Frontal cortex (tissue), 4 donors: ENCODE results near the gene ANKRD45. TPM values are rescaled to one million over a fixed set of nuclear protein-coding genes. Genes with fewer than 3 reads are reported as not detected.
"Not testable (repeated sequence)": the region's sequence is repeated elsewhere in the genome, so short reads cannot be mapped to it uniquely, and the experiment has no call there.

Experiments used
- DNase-seq, 2 donors: peaks; one replicate each; pipeline ENCODE4 v3.0.0; 2012; ENCODE audit warnings: low spot score in 2 of 2
- FAIRE-seq: peaks from 2 replicates; lab custom pipeline; 2012; peaks lifted over from hg19 to GRCh38; lab: Jason Lieb, UNC
- total RNA-seq: library from RNA; depleted of rRNA; stranded (reverse); fragments of >200 nt; gene quantifications from one replicate; pipeline ENCODE4 v1.2.3, GENCODE V29; 2014
- donor health status: control.
- donor health status: control.
- donor health status: control.

The ANKRD45 gene
- total RNA-seq = 14.7 TPM

GRCh38 chr1:173669491-173669941, at the start of gene ANKRD45:
TSS of gene ANKRD45 (minus strand) at chr1:173669851. CDS start at chr1:173659418, 10,433 bp downstream.
- FAIRE-seq (no peak), DNase-seq (peak in 1 of 2 donors; percentile 49)

- FAIRE-seq (no peak), DNase-seq (no peak)
Measured at GRCh38 chr1:173717238-173717637, 47.6 kb upstream of the ANKRD45 start.

- FAIRE-seq = no peak
- no peak for DNase-seq
Measured at GRCh38 chr1:173715538-173715844, 45.8 kb upstream of the ANKRD45 start.

GRCh38 chr1:173714759-173715537, 45.3 kb upstream of the ANKRD45 start, which contains the start of gene KLHL20:
TSS of gene KLHL20 (plus strand) at chr1:173714981. CDS start at chr1:173716044, 1,063 bp downstream.
- DNase-seq = peak; percentile 49 to 69
- FAIRE-seq = no peak

- FAIRE-seq (no peak), DNase-seq (no peak)
Measured at GRCh38 chr1:173714441-173714758, 44.7 kb upstream of the ANKRD45 start.

GRCh38 chr1:173708787-173709186, 39.1 kb upstream of the ANKRD45 start:
- FAIRE-seq (no peak), DNase-seq (no peak)

- no peak for FAIRE-seq
Measured at GRCh38 chr1:173705117-173705516, 35.5 kb upstream of the ANKRD45 start.

GRCh38 chr1:173702736-173703135, 33.1 kb upstream of the ANKRD45 start:
- no peak for FAIRE-seq
- no peak for DNase-seq

More at GRCh38 chr1:173705117-173705516, 35.5 kb upstream of the ANKRD45 start:
- no peak for DNase-seq

- DNase-seq, FAIRE-seq: not testable (repeated sequence)
Measured at GRCh38 chr1:173701299-173701698, 31.6 kb upstream of the ANKRD45 start.

GRCh38 chr1:173693238-173693637, 23.6 kb upstream of the ANKRD45 start:
- DNase-seq (no peak), FAIRE-seq (no peak)

GRCh38 chr1:173688300-173688699, 18.6 kb upstream of the ANKRD45 start:
- FAIRE-seq (no peak), DNase-seq (no peak)

GRCh38 chr1:173685121-173685520, 15.5 kb upstream of the ANKRD45 start:
- DNase-seq, FAIRE-seq: not testable (repeated sequence)

GRCh38 chr1:173683838-173684237, 14.2 kb upstream of the ANKRD45 start:
- not testable (repeated sequence) for FAIRE-seq, DNase-seq

- FAIRE-seq = no peak
Measured at GRCh38 chr1:173682184-173682583, 12.5 kb upstream of the ANKRD45 start.

GRCh38 chr1:173680152-173680551, 10.5 kb upstream of the ANKRD45 start:
- not testable (repeated sequence) for DNase-seq, FAIRE-seq

More at GRCh38 chr1:173682184-173682583, 12.5 kb upstream of the ANKRD45 start:
- DNase-seq = no peak

- DNase-seq, FAIRE-seq: not testable (repeated sequence)
Measured at GRCh38 chr1:173674496-173674895, 4.8 kb upstream of the ANKRD45 start.

- FAIRE-seq (no peak), DNase-seq (no peak)
Measured at GRCh38 chr1:173666646-173667045, 3.0 kb downstream of the ANKRD45 start.

GRCh38 chr1:173663159-173663558, 6.5 kb downstream of the ANKRD45 start:
- FAIRE-seq = no peak

GRCh38 chr1:173661763-173662162, 7.9 kb downstream of the ANKRD45 start:
- no peak for FAIRE-seq
- DNase-seq = no peak

More at GRCh38 chr1:173663159-173663558, 6.5 kb downstream of the ANKRD45 start:
- no peak for DNase-seq

- no peak for DNase-seq
- FAIRE-seq = no peak
Measured at GRCh38 chr1:173661271-173661670, 8.4 kb downstream of the ANKRD45 start.

GRCh38 chr1:173660306-173660705, 9.3 kb downstream of the ANKRD45 start:
- FAIRE-seq (no peak), DNase-seq (no peak)
